Measurements from ENCODE around the gene SFXN4.

SFXN4 gene

DNA sequence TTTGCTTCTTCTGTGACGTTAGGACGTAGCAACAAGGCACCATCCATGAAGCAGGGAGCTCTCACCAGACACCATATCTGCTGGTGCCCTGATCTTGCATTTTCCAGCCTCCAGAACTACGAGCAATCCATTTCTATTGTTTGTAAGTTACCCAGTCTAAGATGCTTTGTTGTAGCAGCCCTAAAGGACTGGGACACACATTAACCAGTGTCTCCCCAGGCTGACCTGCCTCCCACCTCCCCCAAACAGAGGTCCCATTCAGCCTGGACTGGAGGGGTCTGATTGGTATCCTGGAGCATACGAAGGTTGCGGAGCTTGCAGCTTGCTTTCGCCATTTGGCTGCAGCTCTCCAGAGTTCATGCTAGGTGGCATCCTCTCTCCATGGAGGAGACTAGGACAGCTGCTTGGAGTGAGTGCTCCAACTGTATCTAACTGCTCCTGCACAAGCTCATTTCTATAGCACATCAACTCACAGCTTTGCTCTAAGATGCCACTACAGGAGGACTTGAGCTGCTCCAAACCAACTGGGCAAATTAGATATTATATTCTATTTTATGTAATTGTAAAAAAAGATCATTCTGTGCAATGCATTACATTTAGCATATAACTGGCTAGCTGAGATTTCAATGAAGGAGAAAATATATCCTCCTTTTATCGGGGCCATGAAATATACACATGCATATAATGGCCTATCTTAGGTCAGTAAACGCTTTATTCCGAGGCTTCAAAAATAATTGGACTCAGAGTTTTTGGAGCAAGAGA, 33.9 kb upstream of the SFXN4 start:
- TF ChIP-seq CREB1 (IDR thresholded peaks at IDR 0.05; ENCODE audit: low read depth) (no peak), RAD21 (IDR thresholded peaks at IDR 0.05; ENCODE audit: low read depth) (peak; percentile 99)

GRCh38 chr10:119198438-119198837, 32.9 kb upstream of the SFXN4 start:
- peak; percentile 43 for TF ChIP-seq RAD21 (IDR thresholded peaks at IDR 0.05; ENCODE audit: low read depth)
- TF ChIP-seq, protein P1, sequence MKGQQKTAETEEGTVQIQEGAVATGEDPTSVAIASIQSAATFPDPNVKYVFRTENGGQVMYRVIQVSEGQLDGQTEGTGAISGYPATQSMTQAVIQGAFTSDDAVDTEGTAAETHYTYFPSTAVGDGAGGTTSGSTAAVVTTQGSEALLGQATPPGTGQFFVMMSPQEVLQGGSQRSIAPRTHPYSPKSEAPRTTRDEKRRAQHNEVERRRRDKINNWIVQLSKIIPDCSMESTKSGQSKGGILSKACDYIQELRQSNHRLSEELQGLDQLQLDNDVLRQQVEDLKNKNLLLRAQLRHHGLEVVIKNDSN (IDR thresholded peaks at IDR 0.05), result no peak

DNA sequence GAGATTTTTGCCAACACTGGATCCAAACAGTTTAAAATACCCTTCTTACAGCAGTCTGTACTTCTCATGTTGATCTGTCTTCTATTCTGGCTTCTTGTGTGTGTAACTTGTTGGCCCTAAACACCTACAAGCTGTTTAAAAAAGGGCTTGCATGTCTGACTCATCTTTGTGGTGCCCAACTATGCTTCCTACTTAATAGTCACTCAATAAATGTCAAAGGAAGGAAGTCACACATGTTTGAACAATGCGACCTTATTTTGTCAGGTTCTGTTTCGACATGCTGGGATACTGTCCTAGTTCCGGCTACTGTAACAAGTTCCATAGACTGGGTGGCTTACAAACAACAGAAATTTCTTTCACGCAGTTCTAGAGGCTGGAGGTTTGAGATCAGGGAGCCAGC, 32.4 kb upstream of the SFXN4 start:
- TF ChIP-seq YY1 (IDR thresholded peaks at IDR 0.05; ENCODE audit: low read depth) (no peak), EP300 (IDR thresholded peaks at IDR 0.05; ENCODE audit: borderline replicate concordance) (no peak), TEAD4 (IDR thresholded peaks at IDR 0.05) (no peak), EGR1 (IDR thresholded peaks at IDR 0.05) (no peak), CEBPB (IDR thresholded peaks at IDR 0.05) (no peak), NFIC (IDR thresholded peaks at IDR 0.05) (no peak), TCF12 (IDR thresholded peaks at IDR 0.05; ENCODE audit: low read depth) (no peak), FOXM1 (IDR thresholded peaks at IDR 0.05; ENCODE audit: borderline replicate concordance, low read depth) (no peak), MAX (IDR thresholded peaks at IDR 0.05) (no peak)
- TF ChIP-seq, protein P1 (IDR thresholded peaks at IDR 0.05), result no peak
- TF ChIP-seq, protein P2, sequence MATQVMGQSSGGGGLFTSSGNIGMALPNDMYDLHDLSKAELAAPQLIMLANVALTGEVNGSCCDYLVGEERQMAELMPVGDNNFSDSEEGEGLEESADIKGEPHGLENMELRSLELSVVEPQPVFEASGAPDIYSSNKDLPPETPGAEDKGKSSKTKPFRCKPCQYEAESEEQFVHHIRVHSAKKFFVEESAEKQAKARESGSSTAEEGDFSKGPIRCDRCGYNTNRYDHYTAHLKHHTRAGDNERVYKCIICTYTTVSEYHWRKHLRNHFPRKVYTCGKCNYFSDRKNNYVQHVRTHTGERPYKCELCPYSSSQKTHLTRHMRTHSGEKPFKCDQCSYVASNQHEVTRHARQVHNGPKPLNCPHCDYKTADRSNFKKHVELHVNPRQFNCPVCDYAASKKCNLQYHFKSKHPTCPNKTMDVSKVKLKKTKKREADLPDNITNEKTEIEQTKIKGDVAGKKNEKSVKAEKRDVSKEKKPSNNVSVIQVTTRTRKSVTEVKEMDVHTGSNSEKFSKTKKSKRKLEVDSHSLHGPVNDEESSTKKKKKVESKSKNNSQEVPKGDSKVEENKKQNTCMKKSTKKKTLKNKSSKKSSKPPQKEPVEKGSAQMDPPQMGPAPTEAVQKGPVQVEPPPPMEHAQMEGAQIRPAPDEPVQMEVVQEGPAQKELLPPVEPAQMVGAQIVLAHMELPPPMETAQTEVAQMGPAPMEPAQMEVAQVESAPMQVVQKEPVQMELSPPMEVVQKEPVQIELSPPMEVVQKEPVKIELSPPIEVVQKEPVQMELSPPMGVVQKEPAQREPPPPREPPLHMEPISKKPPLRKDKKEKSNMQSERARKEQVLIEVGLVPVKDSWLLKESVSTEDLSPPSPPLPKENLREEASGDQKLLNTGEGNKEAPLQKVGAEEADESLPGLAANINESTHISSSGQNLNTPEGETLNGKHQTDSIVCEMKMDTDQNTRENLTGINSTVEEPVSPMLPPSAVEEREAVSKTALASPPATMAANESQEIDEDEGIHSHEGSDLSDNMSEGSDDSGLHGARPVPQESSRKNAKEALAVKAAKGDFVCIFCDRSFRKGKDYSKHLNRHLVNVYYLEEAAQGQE (IDR thresholded peaks at IDR 0.05; ENCODE audit: low read depth), result no peak

- TF ChIP-seq MAX (IDR thresholded peaks at IDR 0.05) (no peak), CEBPB (IDR thresholded peaks at IDR 0.05) (no peak), YY1 (IDR thresholded peaks at IDR 0.05; ENCODE audit: low read depth) (no peak), ZBTB7A (IDR thresholded peaks at IDR 0.05; ENCODE audit: low read depth) (no peak), FOXM1 (IDR thresholded peaks at IDR 0.05; ENCODE audit: borderline replicate concordance, low read depth) (no peak)
Measured at GRCh38 chr10:119191881-119192280, 26.4 kb upstream of the SFXN4 start.

GRCh38 chr10:119190954-119191785, 25.7 kb upstream of the SFXN4 start:
- TF ChIP-seq RAD21 (IDR thresholded peaks at IDR 0.05; ENCODE audit: low read depth) (no peak), CEBPB (IDR thresholded peaks at IDR 0.05) (no peak), EGR1 (IDR thresholded peaks at IDR 0.05) (no peak), NFIC (IDR thresholded peaks at IDR 0.05) (no peak), FOXM1 (IDR thresholded peaks at IDR 0.05; ENCODE audit: borderline replicate concordance, low read depth) (no peak), EP300 (IDR thresholded peaks at IDR 0.05; ENCODE audit: borderline replicate concordance) (no peak), TCF12 (IDR thresholded peaks at IDR 0.05; ENCODE audit: low read depth) (no peak), TEAD4 (IDR thresholded peaks at IDR 0.05) (no peak), YY1 (IDR thresholded peaks at IDR 0.05; ENCODE audit: low read depth) (no peak), TAF1 (IDR thresholded peaks at IDR 0.05; ENCODE audit: low read depth) (no peak), ZBTB7A (IDR thresholded peaks at IDR 0.05; ENCODE audit: low read depth) (no peak)
- TF ChIP-seq, protein P2 (IDR thresholded peaks at IDR 0.05; ENCODE audit: low read depth), result no peak

DNA sequence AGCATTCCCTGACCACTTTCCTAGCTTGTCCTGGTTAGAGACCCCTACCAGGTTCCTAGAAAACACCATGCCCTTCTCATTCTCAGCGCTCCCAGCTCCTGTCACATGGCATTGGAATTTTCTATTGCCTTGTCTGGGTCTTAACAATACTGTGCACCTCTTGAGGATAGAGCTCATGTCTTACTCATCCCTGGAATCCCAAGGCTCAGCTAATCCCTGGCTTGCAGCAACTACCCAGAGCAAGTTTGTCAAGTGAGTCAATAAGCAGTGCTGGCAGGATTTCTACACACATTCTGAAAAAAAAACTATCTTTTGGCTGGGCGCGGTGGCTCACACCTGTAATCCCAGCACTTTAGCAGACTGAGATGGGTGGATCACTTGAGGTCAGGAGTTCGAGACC, 24.8 kb upstream of the SFXN4 start:
- TF ChIP-seq NFIC (IDR thresholded peaks at IDR 0.05) (no peak), TAF1 (IDR thresholded peaks at IDR 0.05; ENCODE audit: low read depth) (no peak), TEAD4 (IDR thresholded peaks at IDR 0.05) (no peak), EGR1 (IDR thresholded peaks at IDR 0.05) (no peak), TCF12 (IDR thresholded peaks at IDR 0.05; ENCODE audit: low read depth) (no peak), YY1 (IDR thresholded peaks at IDR 0.05; ENCODE audit: low read depth) (no peak), FOXM1 (IDR thresholded peaks at IDR 0.05; ENCODE audit: borderline replicate concordance, low read depth) (no peak), RAD21 (IDR thresholded peaks at IDR 0.05; ENCODE audit: low read depth) (no peak), EP300 (IDR thresholded peaks at IDR 0.05; ENCODE audit: borderline replicate concordance) (no peak), MAX (IDR thresholded peaks at IDR 0.05) (no peak)
- TF ChIP-seq, protein P1 (IDR thresholded peaks at IDR 0.05), result no peak
- TF ChIP-seq, protein P2 (IDR thresholded peaks at IDR 0.05; ENCODE audit: low read depth), result no peak
